ENCODE results near the gene DPT. TPM values are rescaled to one million over a fixed set of nuclear protein-coding genes. Genes with fewer than 3 reads are reported as not detected.

The DPT gene
- total RNA-seq, 1 donor = 4.3 TPM

- no peak for TF ChIP-seq CTCF (IDR thresholded peaks at IDR 0.05; ENCODE audit: extremely low read depth, low read depth, low read length)
- DNase-seq (ENCODE audit: insufficient read length, low spot score, missing footprints) = no peak
- H3K36me3 ChIP-seq (ENCODE audit: insufficient read depth, low read length) = no peaks in the 10 kb centered on the region
- H3K27ac ChIP-seq (ENCODE audit: low read depth, low read length) = no peak overlapping the region
- no peaks in the 10 kb centered on the region for H3K4me1 ChIP-seq (ENCODE audit: insufficient read depth, low read length)
- H3K9me3 ChIP-seq (ENCODE audit: low read depth, low read length) = no peaks in the 10 kb centered on the region
- H4K20me1 ChIP-seq (ENCODE audit: insufficient read depth, low read length) = no peaks in the 10 kb centered on the region
- no peaks in the 10 kb centered on the region for H3K27me3 ChIP-seq (ENCODE audit: insufficient read depth, low read length)
- H3K79me2 ChIP-seq (ENCODE audit: insufficient read depth, low read length) = no peaks in the 10 kb centered on the region
- H2AFZ ChIP-seq (ENCODE audit: low read length) = no peak overlapping the region
- H3K4me3 ChIP-seq (ENCODE audit: insufficient read depth, low read length) = no peak overlapping the region
- no peak overlapping the region for H3K4me2 ChIP-seq (ENCODE audit: insufficient read depth, low read length)
These were observed 22.2 kb upstream of the DPT start for GRCh38 chr1:168751195-168751650.

- no peak for TF ChIP-seq CTCF (IDR thresholded peaks at IDR 0.05; ENCODE audit: extremely low read depth, low read depth, low read length)
- H3K79me2 ChIP-seq (ENCODE audit: insufficient read depth, low read length) = no peaks in the 10 kb centered on the region
- no peak overlapping the region for H3K27ac ChIP-seq (ENCODE audit: low read depth, low read length)
- DNase-seq (ENCODE audit: insufficient read length, low spot score, missing footprints) = no peak
- H4K20me1 ChIP-seq (ENCODE audit: insufficient read depth, low read length) = no peaks in the 10 kb centered on the region
- H2AFZ ChIP-seq (ENCODE audit: low read length) = no peak overlapping the region
- no peaks in the 10 kb centered on the region for H3K36me3 ChIP-seq (ENCODE audit: insufficient read depth, low read length)
- H3K27me3 ChIP-seq (ENCODE audit: insufficient read depth, low read length) = no peaks in the 10 kb centered on the region
- no peak overlapping the region for H3K4me2 ChIP-seq (ENCODE audit: insufficient read depth, low read length)
- no peaks in the 10 kb centered on the region for H3K9me3 ChIP-seq (ENCODE audit: low read depth, low read length)
- no peaks in the 10 kb centered on the region for H3K4me1 ChIP-seq (ENCODE audit: insufficient read depth, low read length)
- no peak overlapping the region for H3K4me3 ChIP-seq (ENCODE audit: insufficient read depth, low read length)
These were observed 14.1 kb upstream of the DPT start for GRCh38 chr1:168742994-168743650.

- Histone ChIP-seq H3K9me3 (ENCODE audit: low read depth, low read length) (no peaks in the 10 kb centered on the region), H2AFZ (ENCODE audit: low read length) (no peak overlapping the region), H3K4me1 (ENCODE audit: insufficient read depth, low read length) (no peaks in the 10 kb centered on the region), H3K27ac (ENCODE audit: low read depth, low read length) (no peak overlapping the region), H3K36me3 (ENCODE audit: insufficient read depth, low read length) (no peaks in the 10 kb centered on the region), H3K27me3 (ENCODE audit: insufficient read depth, low read length) (no peaks in the 10 kb centered on the region), H3K4me2 (ENCODE audit: insufficient read depth, low read length) (no peak overlapping the region), H3K4me3 (ENCODE audit: insufficient read depth, low read length) (no peak overlapping the region), H3K79me2 (ENCODE audit: insufficient read depth, low read length) (no peaks in the 10 kb centered on the region), H4K20me1 (ENCODE audit: insufficient read depth, low read length) (no peaks in the 10 kb centered on the region)
- DNase-seq (ENCODE audit: insufficient read length, low spot score, missing footprints) = no peak
- no peak for TF ChIP-seq CTCF (IDR thresholded peaks at IDR 0.05; ENCODE audit: extremely low read depth, low read depth, low read length)
These were observed 13.4 kb upstream of the DPT start for GRCh38 chr1:168742386-168742785.

- no peaks in the 10 kb centered on the region for H4K20me1 ChIP-seq (ENCODE audit: insufficient read depth, low read length)
- H3K27ac ChIP-seq (ENCODE audit: low read depth, low read length) = no peak overlapping the region
- no peak overlapping the region for H3K4me2 ChIP-seq (ENCODE audit: insufficient read depth, low read length)
- DNase-seq (ENCODE audit: insufficient read length, low spot score, missing footprints) = no peak
- no peak for TF ChIP-seq CTCF (IDR thresholded peaks at IDR 0.05; ENCODE audit: extremely low read depth, low read depth, low read length)
- no peak overlapping the region for H3K4me3 ChIP-seq (ENCODE audit: insufficient read depth, low read length)
- H2AFZ ChIP-seq (ENCODE audit: low read length) = no peak overlapping the region
- no peaks in the 10 kb centered on the region for H3K79me2 ChIP-seq (ENCODE audit: insufficient read depth, low read length)
- H3K36me3 ChIP-seq (ENCODE audit: insufficient read depth, low read length) = no peaks in the 10 kb centered on the region
- H3K4me1 ChIP-seq (ENCODE audit: insufficient read depth, low read length) = no peaks in the 10 kb centered on the region
- H3K9me3 ChIP-seq (ENCODE audit: low read depth, low read length) = no peaks in the 10 kb centered on the region
- no peaks in the 10 kb centered on the region for H3K27me3 ChIP-seq (ENCODE audit: insufficient read depth, low read length)
These were observed 10.9 kb upstream of the DPT start for GRCh38 chr1:168739908-168740307.
